DOHH2 (cell line): ENCODE measurements around the gene PNLIPRP1.

Experiments used
- EZH2phosphoT487 ChIP-seq: fragments of 200-600 bp; sonication (generic); IDR thresholded peaks from 2 replicates; pipeline ENCODE4 v1.6.1; 2017; ENCODE audit warnings: borderline replicate concordance, mild to moderate bottlenecking, antibody characterized with exemption, low read length, moderate library complexity, mixed read lengths
- TF ChIP-seq, protein P1 (sequence below): fragments of 200-600 bp; sonication (generic); IDR thresholded peaks from one replicate; pipeline ENCODE4 v1.5.1; 2014; ENCODE audit warnings: antibody characterized with exemption, mild to moderate bottlenecking, low read depth, low read length; ENCODE audit not compliant: poor library complexity, severe bottlenecking

DNA sequence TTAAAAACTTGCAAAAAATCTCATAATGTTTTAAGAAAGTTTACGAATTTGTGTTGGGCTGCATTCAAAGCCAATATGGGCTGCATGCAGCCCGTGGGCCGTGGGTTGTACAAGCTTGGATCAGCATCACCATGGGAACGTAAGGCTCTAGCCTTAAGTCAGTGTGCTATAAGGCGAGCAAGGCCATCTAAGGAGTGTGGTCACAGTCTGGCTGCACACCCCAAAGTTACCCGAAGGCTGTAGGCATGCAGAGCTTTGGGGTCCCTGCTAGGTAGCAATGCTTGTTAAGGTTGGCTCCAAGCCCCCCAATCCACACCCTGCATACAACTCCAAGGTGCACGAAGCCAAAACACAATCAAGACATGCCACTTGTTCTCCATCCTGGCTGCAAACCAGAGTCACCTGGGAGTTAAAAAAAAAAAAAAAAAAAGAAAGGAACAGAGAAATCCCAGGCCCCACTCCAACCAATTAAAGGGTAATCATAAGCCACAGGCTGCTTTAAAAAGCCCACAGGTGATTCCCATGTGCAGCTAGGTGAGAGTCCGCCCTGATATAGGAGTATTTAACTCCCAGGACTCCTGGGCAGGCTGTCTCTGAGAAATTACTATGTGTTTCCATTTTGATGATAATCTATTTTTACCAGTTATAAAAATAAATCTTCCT lies 21.5 kb downstream of the PNLIPRP1 start:
- TF ChIP-seq, protein P1, sequence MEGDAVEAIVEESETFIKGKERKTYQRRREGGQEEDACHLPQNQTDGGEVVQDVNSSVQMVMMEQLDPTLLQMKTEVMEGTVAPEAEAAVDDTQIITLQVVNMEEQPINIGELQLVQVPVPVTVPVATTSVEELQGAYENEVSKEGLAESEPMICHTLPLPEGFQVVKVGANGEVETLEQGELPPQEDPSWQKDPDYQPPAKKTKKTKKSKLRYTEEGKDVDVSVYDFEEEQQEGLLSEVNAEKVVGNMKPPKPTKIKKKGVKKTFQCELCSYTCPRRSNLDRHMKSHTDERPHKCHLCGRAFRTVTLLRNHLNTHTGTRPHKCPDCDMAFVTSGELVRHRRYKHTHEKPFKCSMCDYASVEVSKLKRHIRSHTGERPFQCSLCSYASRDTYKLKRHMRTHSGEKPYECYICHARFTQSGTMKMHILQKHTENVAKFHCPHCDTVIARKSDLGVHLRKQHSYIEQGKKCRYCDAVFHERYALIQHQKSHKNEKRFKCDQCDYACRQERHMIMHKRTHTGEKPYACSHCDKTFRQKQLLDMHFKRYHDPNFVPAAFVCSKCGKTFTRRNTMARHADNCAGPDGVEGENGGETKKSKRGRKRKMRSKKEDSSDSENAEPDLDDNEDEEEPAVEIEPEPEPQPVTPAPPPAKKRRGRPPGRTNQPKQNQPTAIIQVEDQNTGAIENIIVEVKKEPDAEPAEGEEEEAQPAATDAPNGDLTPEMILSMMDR: no peak
- TF ChIP-seq EZH2phosphoT487: no peak
